HG02884 (cell line): ENCODE results near the gene EPC1.

Experiments
- ATAC-seq: cut with Tn5 transposase; IDR thresholded peaks from one replicate; pipeline ENCODE4 v1.9.1; 2021; ENCODE audit warnings: mild to moderate bottlenecking, moderate library complexity; ENCODE audit not compliant: unreplicated experiment

EPC1 gene

GRCh38 chr10:32338262-32338661 lies 8.7 kb downstream of the EPC1 start:
- no peak for ATAC-seq

GRCh38 chr10:32337350-32337749 lies 9.6 kb downstream of the EPC1 start:
- ATAC-seq: no peak

GRCh38 chr10:32333849-32334248 lies 13.1 kb downstream of the EPC1 start:
- no peak for ATAC-seq

GRCh38 chr10:32332299-32332750 lies 14.6 kb downstream of the EPC1 start:
- ATAC-seq: peak; percentile 96

GRCh38 chr10:32331606-32332005 lies 15.4 kb downstream of the EPC1 start:
- ATAC-seq: no peak

- ATAC-seq: no peak
Measured at GRCh38 chr10:32330214-32330613, 16.7 kb downstream of the EPC1 start.

- no peak for ATAC-seq
Measured at GRCh38 chr10:32329061-32329460, 17.9 kb downstream of the EPC1 start.

- ATAC-seq: no peak
Measured at GRCh38 chr10:32328499-32328898, 18.5 kb downstream of the EPC1 start.

GRCh38 chr10:32327364-32327691 lies 19.6 kb downstream of the EPC1 start:
- ATAC-seq: no peak

- ATAC-seq: no peak
Measured at GRCh38 chr10:32326680-32327363, 20.1 kb downstream of the EPC1 start.

- ATAC-seq: peak; percentile 64
Measured at GRCh38 chr10:32326119-32326518, 20.8 kb downstream of the EPC1 start.

GRCh38 chr10:32323051-32323450 lies 23.9 kb downstream of the EPC1 start:
- ATAC-seq: no peak

GRCh38 chr10:32321016-32321631 lies 25.8 kb downstream of the EPC1 start:
- no peak for ATAC-seq

- ATAC-seq: peak; percentile 40
Measured at GRCh38 chr10:32318476-32318896, 28.5 kb downstream of the EPC1 start.

- ATAC-seq: peak; percentile 93
Measured at GRCh38 chr10:32317795-32318357, 29.1 kb downstream of the EPC1 start.

- no peak for ATAC-seq
Measured at GRCh38 chr10:32315424-32315823, 31.5 kb downstream of the EPC1 start.

GRCh38 chr10:32314588-32314987 lies 32.4 kb downstream of the EPC1 start:
- ATAC-seq: no peak

- ATAC-seq: no peak
Measured at GRCh38 chr10:32308027-32308603, 38.8 kb downstream of the EPC1 start.

GRCh38 chr10:32307609-32308008 lies 39.3 kb downstream of the EPC1 start:
- no peak for ATAC-seq

GRCh38 chr10:32299354-32299980 lies 47.5 kb downstream of the EPC1 start:
- no peak for ATAC-seq

GRCh38 chr10:32298075-32298812 lies 48.7 kb downstream of the EPC1 start:
- ATAC-seq: no peak
